ENCODE measurements around the gene SMAD9.

- no peak for TF ChIP-seq FOXM1 (IDR thresholded peaks at IDR 0.05; ENCODE audit: borderline replicate concordance)
- TF ChIP-seq, protein P1, sequence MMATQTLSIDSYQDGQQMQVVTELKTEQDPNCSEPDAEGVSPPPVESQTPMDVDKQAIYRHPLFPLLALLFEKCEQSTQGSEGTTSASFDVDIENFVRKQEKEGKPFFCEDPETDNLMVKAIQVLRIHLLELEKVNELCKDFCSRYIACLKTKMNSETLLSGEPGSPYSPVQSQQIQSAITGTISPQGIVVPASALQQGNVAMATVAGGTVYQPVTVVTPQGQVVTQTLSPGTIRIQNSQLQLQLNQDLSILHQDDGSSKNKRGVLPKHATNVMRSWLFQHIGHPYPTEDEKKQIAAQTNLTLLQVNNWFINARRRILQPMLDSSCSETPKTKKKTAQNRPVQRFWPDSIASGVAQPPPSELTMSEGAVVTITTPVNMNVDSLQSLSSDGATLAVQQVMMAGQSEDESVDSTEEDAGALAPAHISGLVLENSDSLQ (IDR thresholded peaks at IDR 0.05), result no peak
- no peak for TF ChIP-seq ELF4 (IDR thresholded peaks at IDR 0.05)
- TF ChIP-seq FOXA1 (IDR thresholded peaks at IDR 0.05), result no peak
- TF ChIP-seq ZNF384 (IDR thresholded peaks at IDR 0.05), result no peak
- TF ChIP-seq SUZ12 (IDR thresholded peaks at IDR 0.05), result no peak
- TF ChIP-seq SP1 (IDR thresholded peaks at IDR 0.05), result no peak
- no peak for TF ChIP-seq BHLHE40 (IDR thresholded peaks at IDR 0.05; ENCODE audit: borderline replicate concordance)
- TF ChIP-seq NFRKB (IDR thresholded peaks at IDR 0.05), result no peak
- no peak for TF ChIP-seq TARDBP (IDR thresholded peaks at IDR 0.05)
- TF ChIP-seq HDGF (IDR thresholded peaks at IDR 0.05; ENCODE audit: borderline replicate concordance), result no peak
- TF ChIP-seq ARNT (IDR thresholded peaks at IDR 0.05), result no peak
- TF ChIP-seq CTBP1 (IDR thresholded peaks at IDR 0.05; ENCODE audit: borderline replicate concordance), result no peak
Measured at GRCh38 chr13:36891752-36892151, 28.3 kb downstream of the SMAD9 start.

Data from HEK293T (cell line).